ENCODE measurements around the gene AK4. TPM values are rescaled to one million over a fixed set of nuclear protein-coding genes. Genes with fewer than 3 reads are reported as not detected.

The AK4 gene
- total RNA-seq, 4 donors from 2014 or later = 1.4 to 2.6 (median 1.8) TPM

GRCh38 chr1:65267271-65267670 is 119.3 kb downstream of the AK4 start:
- intact Hi-C loops (cut with DNase I; ENCODE audit: low total_unique reads) (no loop called here), in situ Hi-C loops (cut with MboI; ENCODE audit: low sequenced_read_pairs in 4 of 4) (no loop called here)
- no peak overlapping the region for H3K4me3 ChIP-seq
- no peaks in the 10 kb centered on the region for H3K9me3 ChIP-seq
- H3K27me3 ChIP-seq = peaks cover 3 to 23% (median 9%) of the 10 kb centered on the region in 3 donors
- H3K27ac ChIP-seq = no peak overlapping the region
- TF ChIP-seq CTCF (IDR thresholded peaks at IDR 0.05 in 4 of 5, conservative IDR thresholded peaks at IDR 0.05 in 1 of 5) (no peak), POLR2A (IDR thresholded peaks at IDR 0.05) (no peak)
- DNase-seq (no peak), ATAC-seq (no peak)
- H3K36me3 ChIP-seq = no peaks in the 10 kb centered on the region
- H3K4me1 ChIP-seq = peaks cover 11 to 15% of the 10 kb centered on the region in 2 donors

- DNase-seq (no peak), ATAC-seq (no peak)
- no peak for TF ChIP-seq CTCF (IDR thresholded peaks at IDR 0.05 in 4 of 5, conservative IDR thresholded peaks at IDR 0.05 in 1 of 5)
- TF ChIP-seq POLR2A (IDR thresholded peaks at IDR 0.05) = no peak
- intact Hi-C loops (cut with DNase I; ENCODE audit: low total_unique reads) = no loop called here
- Histone ChIP-seq H3K27me3 (peaks cover 3 to 23% (median 9%) of the 10 kb centered on the region in 3 donors), H3K9me3 (no peaks in the 10 kb centered on the region), H3K36me3 (no peaks in the 10 kb centered on the region), H3K4me3 (no peak overlapping the region), H3K4me1 (peaks cover 11 to 15% of the 10 kb centered on the region in 2 donors), H3K27ac (no peak overlapping the region)
- in situ Hi-C loops (cut with MboI; ENCODE audit: low sequenced_read_pairs in 4 of 4) = no loop called here
These were observed 119.7 kb downstream of the AK4 start for GRCh38 chr1:65267683-65268082.

- intact Hi-C loops (cut with DNase I; ENCODE audit: low total_unique reads) (no loop called here), in situ Hi-C loops (cut with MboI; ENCODE audit: low sequenced_read_pairs in 4 of 4) (no loop called here)
- Histone ChIP-seq H3K27ac (no peak overlapping the region), H3K4me3 (no peak overlapping the region), H3K9me3 (no peaks in the 10 kb centered on the region), H3K4me1 (peaks cover 11 to 14% of the 10 kb centered on the region in 2 donors), H3K36me3 (no peaks in the 10 kb centered on the region), H3K27me3 (peaks cover 3 to 18% (median 9%) of the 10 kb centered on the region in 3 donors)
- ATAC-seq (no peak), DNase-seq (no peak)
- TF ChIP-seq CTCF (IDR thresholded peaks at IDR 0.05 in 4 of 5, conservative IDR thresholded peaks at IDR 0.05 in 1 of 5) = no peak
- TF ChIP-seq POLR2A (IDR thresholded peaks at IDR 0.05) = no peak
These were observed 121.6 kb downstream of the AK4 start for GRCh38 chr1:65269612-65270011.

GRCh38 chr1:65276197-65276939 is 128.4 kb downstream of the AK4 start:
- no peak for TF ChIP-seq CTCF (IDR thresholded peaks at IDR 0.05 in 4 of 5, conservative IDR thresholded peaks at IDR 0.05 in 1 of 5)
- ATAC-seq (no peak), DNase-seq (no peak)
- intact Hi-C loops (cut with DNase I; ENCODE audit: low total_unique reads) = no loop called here
- Histone ChIP-seq H3K27ac (no peak overlapping the region), H3K27me3 (no peaks in the 10 kb centered on the region), H3K9me3 (no peaks in the 10 kb centered on the region), H3K36me3 (no peaks in the 10 kb centered on the region), H3K4me3 (no peak overlapping the region), H3K4me1 (peaks cover 0 to 6% of the 10 kb centered on the region in 2 donors)
- in situ Hi-C loops (cut with MboI; ENCODE audit: low sequenced_read_pairs in 4 of 4) = no loop called here
